HG03108 (cell line): ENCODE measurements around the gene AFF2.

Experiments used
- ATAC-seq: cut with Tn5 transposase; IDR thresholded peaks from one replicate; pipeline ENCODE4 v1.9.1; 2021; ENCODE audit warnings: moderate library complexity; ENCODE audit not compliant: unreplicated experiment

Gene AFF2

GRCh38 chrX:148715361-148715760, 214.9 kb downstream of the AFF2 start:
- no peak for ATAC-seq

GRCh38 chrX:148722966-148723365, 222.5 kb downstream of the AFF2 start:
- no peak for ATAC-seq

GRCh38 chrX:148723551-148723950, 223.1 kb downstream of the AFF2 start:
- no peak for ATAC-seq

GRCh38 chrX:148728901-148729300, 228.5 kb downstream of the AFF2 start:
- ATAC-seq: no peak

- ATAC-seq: no peak
Observed at GRCh38 chrX:148732743-148733142, 232.3 kb downstream of the AFF2 start.

GRCh38 chrX:148741441-148741840, 241.0 kb downstream of the AFF2 start:
- ATAC-seq: no peak

DNA sequence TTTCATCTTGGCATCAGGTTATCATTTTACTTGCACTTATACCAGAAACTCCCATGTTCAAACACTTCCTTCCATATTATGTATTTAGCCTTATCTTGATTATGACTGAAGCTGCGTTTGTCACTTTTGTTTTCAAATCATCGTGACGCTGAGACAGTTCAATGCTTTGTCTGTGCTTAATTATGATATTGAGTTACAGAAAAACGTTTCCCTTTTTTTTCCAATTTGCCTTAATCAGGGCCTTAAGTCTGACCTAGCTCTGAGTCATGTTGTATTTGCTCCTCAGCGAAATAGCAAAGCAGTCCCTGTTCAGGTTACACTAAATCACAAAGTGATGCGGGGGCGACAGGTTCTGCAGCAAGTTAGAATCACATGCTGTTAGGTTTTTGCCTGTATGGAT, 254.7 kb downstream of the AFF2 start:
- ATAC-seq: no peak

DNA sequence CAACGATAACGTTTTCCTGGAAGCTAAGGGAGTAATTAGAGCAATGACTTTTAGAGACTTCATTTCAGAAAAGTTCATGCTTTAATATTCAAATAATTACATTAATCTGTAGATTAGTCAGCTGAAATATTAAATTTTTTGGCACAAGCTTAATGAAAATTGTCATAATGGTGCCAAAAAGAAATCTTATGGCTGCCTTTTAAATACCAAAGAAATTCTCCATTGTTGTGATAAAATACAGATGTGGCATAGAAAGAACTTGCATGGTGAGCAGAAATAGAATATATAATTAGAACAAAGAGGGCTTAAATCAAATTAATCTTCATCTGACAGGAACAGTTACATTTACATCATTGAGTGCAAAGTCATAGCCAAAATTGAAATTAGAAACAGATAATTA, 263.5 kb downstream of the AFF2 start:
- ATAC-seq: no peak

DNA sequence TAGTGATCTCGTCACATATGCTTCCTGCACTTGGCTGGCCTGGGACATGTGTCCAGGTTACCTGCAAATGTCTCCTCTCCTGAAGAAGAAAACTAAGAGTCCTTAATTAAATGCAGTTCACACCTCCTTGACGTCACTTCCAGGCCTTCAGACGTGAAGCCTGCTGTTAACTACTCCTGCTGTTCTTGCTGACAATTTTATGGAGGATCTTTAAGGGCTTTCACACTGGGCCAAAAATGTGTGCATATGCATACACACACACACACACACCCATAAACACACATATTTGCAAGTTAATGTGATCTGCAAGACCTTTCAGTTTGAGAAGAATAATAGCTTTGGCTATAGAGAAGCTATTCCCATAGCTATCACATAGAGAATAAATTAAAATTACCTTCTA, 267.9 kb downstream of the AFF2 start:
- ATAC-seq: no peak

- ATAC-seq: no peak
Observed at GRCh38 chrX:148771440-148771839, 271.0 kb downstream of the AFF2 start.

- ATAC-seq: no peak
Observed at GRCh38 chrX:148774276-148774675, 273.9 kb downstream of the AFF2 start.

DNA sequence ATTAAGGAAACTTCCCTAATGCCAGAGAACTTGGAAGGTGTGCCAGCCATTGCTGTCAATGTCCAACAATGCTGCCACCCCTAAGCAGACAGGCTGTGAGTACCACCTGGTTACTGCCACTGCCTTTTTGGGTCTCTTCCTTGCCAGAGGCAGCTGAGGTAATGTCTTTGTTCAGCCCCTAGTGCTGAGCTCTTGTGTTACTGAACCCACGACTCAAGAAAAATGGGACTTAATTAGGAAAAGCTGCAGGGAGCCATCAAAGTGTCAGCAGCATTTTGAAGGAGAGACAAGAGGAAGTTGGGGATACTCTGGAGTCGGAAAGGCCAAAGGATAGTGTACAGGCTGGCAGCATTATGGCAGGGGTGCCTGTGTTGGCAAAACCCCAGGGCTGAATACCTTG, 283.7 kb downstream of the AFF2 start:
- no peak for ATAC-seq

- no peak for ATAC-seq
Observed at GRCh38 chrX:148784856-148785255, 284.4 kb downstream of the AFF2 start.

DNA sequence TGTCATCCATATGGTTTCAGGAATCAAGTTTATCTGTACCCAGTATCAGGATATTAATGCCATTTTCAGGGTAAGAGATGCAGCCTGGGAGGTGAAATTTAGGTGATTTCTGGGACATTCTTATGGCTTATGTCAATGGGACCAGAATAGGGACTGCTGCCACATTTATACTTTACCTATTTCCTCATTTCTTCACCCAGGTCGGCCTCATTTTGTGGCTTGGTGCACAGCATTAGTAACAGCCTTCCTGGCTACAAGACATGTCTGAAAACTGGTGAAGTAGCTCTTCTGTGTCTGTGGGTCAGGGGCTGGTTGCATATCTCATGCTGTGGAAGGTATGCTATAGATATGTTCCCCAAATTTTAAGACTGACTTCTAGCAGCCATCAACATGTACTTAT, 284.8 kb downstream of the AFF2 start:
- ATAC-seq: no peak

GRCh38 chrX:148788449-148788848, 288.0 kb downstream of the AFF2 start:
- no peak for ATAC-seq

- no peak for ATAC-seq
Observed at GRCh38 chrX:148794350-148794749, 293.9 kb downstream of the AFF2 start.

- no peak for ATAC-seq
Observed at GRCh38 chrX:148804579-148805355, 304.4 kb downstream of the AFF2 start.

- ATAC-seq: no peak
Observed at GRCh38 chrX:148806145-148806870, 305.9 kb downstream of the AFF2 start.

DNA sequence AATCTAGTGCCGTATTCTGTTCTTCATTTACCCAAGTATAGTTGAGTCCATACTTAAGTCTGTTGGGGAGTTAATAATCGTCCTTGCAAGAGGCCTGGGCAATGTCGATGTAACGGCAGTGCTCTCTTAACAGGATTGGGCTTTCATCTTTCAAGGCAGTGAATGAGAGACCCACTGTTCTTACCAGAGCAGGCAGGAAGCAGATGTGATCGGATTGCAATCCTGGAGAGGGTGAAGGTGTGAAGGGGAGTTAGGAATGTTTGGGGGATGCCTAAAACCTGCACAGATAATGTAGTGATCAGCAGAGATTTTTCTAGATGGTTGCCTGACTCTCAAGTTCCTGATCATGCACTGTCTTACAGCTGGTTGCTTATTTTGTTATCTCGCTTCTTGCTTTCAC, 308.4 kb downstream of the AFF2 start:
- ATAC-seq: no peak

- ATAC-seq: no peak
Observed at GRCh38 chrX:148811236-148811635, 310.8 kb downstream of the AFF2 start.

DNA sequence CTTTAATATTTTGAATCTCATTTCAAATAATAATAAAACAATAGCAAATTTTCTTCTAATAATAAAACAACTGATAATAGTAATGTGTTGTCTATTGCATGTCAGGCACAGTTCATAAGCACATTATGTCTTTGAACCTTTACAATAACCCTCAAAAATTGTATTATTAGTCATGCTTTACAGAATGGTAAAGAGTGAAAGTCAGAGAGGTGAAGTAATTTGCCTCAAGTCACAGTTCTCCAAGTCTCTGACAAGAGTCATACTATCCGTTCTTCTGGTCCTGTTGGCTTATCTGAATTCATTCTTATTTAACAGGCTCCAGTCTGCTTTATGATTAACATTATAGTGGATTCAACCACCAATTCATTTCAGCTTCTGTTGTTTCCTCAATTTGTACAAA, 313.0 kb downstream of the AFF2 start:
- no peak for ATAC-seq

DNA sequence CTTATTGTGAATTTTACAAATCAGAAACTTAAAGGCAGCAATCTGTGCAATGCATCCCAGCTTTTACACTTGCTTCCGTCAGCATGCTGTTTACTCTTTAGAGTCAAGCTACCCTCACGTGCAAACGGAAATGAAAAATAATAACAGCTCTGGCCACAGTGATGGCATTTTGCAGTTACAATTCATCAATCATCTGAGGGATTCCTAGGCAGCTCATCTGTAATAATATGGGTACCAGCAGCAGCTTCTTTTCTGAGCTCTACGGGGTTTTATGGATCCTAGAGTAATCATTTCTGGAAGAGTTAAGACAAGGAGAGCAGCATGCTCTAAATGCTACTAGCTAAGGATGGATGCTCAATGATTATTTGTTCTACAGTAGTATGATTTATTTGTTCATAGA, 313.6 kb downstream of the AFF2 start:
- no peak for ATAC-seq
